Activated effector memory CD4-positive, alpha-beta T cell treated with anti-CD3 and anti-CD28 coated beads, Interleukin-2, amount 50 U/mL, for 16 hours (primary cell): ENCODE results near the gene RAB6B.

Experiments used
- DNase-seq: peaks from one replicate; pipeline ENCODE4 v3.0.0-alpha.2; 2020

The RAB6B gene

DNA sequence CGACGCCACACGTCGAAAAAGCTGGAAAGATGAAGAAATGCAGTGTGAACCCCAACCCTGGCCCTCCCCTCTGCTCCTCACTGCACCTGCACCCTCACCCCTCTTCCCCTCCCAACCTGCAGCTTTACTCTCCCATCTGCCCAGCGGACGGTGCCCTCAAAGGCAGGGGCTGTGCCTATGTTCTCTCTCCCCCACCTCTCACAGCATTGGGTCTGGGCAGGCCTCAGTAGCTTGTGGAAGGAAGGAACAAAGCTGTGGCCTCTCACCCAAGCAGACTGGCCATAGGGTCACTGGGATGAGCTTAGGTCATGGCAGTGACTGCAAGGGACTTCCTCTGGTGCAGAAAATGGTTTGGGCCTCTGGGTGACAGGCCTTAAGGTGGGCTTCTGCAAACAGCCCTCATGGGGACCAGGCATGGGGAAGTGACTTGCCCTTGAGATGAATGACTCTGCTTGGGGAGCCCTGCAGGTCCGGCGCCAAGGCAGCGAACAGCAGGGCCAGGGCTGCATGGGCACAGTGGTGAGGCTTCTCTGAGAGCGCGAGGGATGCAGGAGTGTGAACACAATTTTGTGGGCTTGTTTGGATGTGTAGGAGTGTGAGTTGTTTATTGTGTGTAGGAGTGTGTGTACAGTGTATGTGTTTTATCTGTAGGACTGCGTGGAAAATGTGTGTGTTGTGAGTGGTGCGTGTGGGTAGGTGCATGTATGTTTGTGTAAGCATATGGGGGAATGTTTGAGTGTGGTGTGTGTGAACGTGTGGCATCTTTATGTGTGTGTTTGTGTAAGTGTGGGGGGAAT is 60.9 kb downstream of the RAB6B start:
- DNase-seq = no peak

DNA sequence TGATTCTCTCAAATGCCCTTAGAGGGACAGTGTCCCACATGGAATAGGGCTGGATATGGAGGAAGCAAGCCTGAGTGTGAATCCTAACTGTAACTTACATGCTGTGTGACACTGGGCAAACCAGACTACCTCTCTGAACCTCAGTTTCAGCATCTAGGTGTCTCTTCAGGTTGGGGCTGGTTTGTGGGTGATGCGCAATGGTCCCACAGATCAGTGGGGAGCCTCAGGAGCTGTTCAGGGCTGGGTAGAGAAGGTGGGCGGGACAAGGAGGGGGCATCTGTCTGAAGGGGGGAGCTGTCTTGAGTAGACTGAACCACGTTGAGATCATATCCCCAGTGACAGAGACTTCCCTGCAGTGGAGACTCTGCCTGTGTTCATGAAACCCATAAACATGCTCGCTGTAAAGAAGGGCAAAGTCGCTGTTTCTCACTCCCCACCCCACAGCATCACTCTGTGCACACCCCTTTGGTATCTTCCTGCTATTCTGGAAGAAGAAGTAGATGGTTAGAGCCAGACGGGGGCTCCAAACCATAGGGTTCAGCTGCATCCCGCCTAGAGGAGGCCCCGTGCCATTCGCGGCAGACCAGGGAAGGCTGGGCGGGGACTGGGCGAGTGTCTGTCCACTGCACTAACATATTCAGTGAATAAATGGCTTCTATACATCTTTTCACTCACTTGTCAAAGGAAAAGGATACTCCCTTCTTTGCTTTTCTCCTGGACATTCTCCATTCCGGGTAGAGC is 61.6 kb downstream of the RAB6B start:
- DNase-seq = no peak

DNA sequence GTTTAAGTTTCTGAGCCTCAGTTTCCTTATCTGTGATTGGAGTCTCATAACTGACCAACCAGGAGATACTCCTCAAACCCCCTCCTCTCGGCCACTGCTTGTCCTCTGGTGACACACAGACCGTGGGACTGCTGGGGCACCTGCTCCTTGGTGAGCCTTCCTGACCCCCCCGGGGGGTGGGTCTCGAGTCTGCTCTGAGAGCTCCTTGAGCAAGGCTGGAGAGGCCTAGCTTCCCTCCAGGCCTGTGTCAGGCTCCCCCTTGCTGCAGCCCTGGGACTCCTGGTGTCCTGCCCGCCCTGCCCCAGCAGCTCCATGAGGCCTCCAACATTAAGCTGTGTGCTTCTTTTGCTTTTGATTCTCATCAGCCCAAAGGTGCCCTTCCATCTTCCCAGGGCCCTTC is 62.4 kb downstream of the RAB6B start:
- no peak for DNase-seq

DNA sequence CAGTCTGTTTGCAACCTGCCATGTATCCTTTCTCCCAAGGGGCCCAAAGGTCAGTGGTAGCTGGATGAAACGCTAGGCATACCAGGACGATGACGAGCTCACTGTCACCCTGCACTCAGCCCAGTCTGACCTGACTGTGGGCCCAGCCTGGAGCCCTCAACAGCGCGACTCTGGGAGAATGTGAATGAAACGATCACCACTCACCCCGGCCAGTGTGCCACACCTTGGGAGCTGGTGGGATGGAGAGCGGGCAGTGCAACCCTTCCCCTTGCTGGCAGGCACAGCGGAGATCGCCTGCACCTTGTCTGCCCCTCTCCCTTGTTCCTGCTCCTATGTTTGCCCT is 62.9 kb downstream of the RAB6B start:
- no peak for DNase-seq

DNA sequence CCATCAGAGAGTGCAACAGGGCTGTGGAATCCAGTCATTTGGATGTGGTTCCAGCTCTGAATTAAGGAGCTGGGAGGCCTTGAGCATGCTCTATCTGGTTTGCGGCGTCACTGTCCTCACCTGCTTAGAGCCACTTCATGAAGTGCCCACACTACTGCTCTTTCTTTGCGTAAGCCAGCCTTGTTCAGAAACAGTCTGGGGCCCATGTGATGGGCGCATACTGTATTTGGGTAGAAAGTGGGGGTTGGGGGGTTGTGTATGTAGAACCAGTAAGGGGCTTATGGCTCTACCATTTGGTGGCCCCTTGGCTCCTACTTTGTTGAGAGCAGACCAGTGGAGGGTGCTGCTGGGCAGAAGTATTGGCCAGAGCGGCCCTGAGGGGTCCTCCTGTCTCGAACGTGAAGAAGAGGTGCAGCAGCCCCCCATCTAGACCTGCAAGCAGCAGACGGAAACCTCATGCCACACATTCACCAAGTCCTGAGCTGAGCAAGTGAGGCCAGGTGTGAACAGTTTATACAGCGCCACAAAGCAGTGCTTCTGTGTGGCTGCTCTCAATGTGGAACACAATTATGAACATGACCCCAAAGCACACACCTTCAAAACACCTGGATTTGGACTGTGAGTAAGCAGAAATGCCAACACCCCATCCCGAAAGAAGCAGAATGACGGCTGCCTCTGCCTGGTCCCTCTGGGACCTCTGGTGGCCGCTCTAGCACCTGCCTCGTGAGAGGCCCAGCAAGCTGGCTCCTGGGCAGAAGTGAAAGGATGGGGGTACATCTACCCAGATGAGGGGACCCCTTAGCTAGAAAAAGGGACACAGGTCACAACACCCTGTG is 63.5 kb downstream of the RAB6B start:
- no peak for DNase-seq

GRCh38 chr3:133830071-133830470 is 65.6 kb downstream of the RAB6B start:
- no peak for DNase-seq

GRCh38 chr3:133829310-133829707 is 66.4 kb downstream of the RAB6B start:
- DNase-seq = no peak

- no peak for DNase-seq
These were observed 66.9 kb downstream of the RAB6B start for GRCh38 chr3:133828576-133829309.

GRCh38 chr3:133827684-133828083 is 68.0 kb downstream of the RAB6B start:
- DNase-seq = no peak

DNA sequence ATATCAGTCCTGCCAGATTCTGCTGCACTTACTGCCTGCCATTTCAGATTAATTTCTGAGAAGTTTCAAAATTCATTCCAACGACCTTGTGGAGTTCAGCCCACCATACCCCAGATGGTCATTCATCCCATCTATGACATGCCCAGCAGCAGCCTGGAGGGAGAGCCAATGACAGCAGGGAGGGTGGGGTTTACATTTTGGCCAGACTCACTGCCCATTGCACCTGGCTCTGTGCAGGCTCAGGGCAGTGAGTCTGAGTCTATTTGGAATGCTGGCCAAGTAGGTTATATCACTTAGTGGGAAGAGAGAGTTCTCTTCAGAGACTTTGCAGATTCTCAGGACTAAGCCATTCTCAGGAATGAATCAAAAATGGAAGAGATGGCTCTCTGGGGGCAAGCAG is 68.5 kb downstream of the RAB6B start:
- DNase-seq = no peak

DNA sequence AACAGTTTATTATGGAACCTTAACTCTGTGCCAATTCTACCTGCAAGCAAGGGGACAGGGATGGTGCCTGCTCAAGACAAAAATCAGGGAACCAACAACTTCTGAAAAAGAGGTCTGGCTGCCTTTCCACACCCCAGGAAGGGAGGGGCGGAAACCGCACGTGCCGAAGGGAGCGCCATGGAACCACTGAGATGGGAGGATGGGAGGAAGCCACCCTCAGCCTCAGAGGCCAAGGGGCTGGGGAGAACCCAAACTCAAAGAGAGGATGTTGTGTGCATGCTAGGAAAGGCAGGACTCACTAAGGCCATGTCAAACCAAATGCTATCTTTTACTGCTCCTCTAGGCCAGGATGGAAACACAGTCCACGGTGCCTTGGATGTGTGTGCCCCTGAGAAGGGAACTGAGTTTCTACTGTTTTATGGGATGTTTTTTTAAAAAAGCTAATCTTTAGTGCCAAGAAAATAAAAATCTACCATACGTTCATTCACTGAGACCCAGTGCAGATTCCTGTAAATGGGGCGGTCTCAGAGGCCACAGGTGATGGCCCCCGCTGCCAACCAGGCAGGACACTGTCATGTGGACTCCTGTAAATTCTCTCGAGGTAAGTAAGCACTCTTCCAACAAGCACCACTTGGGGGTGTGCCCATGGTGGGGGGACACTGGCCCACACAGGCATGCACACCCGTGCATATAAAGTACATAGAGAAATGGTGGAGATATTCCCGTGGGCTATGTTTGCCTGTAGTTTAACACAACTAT is 69.5 kb downstream of the RAB6B start:
- no peak for DNase-seq

DNA sequence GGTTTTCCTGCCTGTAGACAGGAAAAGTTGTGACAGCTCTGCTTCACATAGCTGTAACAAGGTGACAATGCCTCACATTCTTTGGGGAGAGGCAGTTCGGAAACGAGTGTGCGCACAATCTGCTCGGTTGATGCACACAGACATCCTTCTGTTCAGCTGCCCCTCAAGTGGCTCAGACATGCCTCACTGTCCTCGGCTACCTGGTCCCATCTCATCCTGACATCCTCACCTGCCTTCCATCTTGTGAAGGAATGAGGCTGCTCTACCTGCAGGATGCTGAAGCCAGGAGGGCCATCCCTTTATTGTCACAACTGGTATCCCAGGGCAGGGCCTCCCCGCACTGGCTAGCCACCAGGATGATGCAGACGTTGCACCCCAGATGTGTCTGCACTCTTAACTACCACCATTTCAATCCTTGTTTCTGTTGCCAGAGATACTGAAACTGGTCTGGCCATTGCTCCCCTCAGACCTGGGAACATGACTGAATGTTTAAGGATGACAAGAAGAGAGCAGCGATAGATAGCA is 70.7 kb downstream of the RAB6B start:
- DNase-seq = no peak

GRCh38 chr3:133821767-133822638 is 73.7 kb downstream of the RAB6B start:
- DNase-seq = no peak

GRCh38 chr3:133820889-133821675 is 74.6 kb downstream of the RAB6B start:
- no peak for DNase-seq

DNA sequence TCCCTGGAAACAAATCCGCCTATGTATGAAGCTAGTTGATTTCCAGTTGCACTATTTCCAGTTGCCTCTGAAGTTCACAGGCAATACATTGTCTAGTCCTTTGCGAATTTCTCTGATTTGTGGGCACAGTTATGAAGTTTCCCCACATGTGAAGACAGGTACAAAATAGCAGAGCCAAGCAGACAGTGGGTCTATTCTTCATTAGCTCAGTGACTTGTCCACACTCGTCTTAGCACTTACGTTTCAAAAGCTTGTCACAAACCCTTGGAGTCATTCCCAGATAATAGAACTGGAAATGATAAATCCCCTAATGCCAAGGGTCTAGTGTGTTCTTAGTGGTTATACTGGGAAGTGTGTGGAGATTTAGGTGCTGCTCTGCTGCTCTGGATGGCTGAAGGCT is 75.6 kb downstream of the RAB6B start:
- DNase-seq = no peak

DNA sequence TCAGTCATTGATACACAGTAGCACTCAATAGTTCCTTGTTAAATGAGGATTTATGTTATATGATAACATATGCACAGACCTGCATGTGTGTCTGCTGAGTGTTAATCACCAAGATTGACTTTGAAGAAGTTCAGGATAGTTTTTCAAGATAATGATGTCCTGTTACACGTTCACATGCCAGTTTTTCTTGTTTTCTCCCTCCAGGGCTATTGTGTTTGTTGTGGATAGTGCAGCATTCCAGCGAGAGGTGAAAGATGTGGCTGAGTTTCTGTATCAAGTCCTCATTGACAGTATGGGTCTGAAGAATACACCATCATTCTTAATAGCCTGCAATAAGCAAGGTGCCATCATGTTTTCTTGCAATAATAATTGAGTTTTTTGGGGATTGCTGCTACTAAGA is 80.3 kb downstream of the RAB6B start:
- no peak for DNase-seq

GRCh38 chr3:133812872-133813271 is 82.8 kb downstream of the RAB6B start:
- DNase-seq = no peak

- DNase-seq = peak; percentile 99
These were observed 89.8 kb downstream of the RAB6B start, which contains the start of gene SRPRB for GRCh38 chr3:133805702-133806475. Gene SRPRB, plus strand, starts transcription at chr3:133805815. Its CDS starts 34 bp downstream, at chr3:133805849.

- no peak for DNase-seq
These were observed 90.3 kb downstream of the RAB6B start for GRCh38 chr3:133805384-133805701.
